GM18505 (cell line): ENCODE measurements around the gene SQSTM1.
"Not testable (repeated sequence)": the region's sequence is repeated elsewhere in the genome, so short reads cannot be mapped to it uniquely, and the experiment has no call there.

Experiments
- ATAC-seq: cut with Tn5 transposase; IDR thresholded peaks from one replicate; pipeline ENCODE4 v1.9.1; 2021; ENCODE audit not compliant: unreplicated experiment
- POLR2A ChIP-seq: IDR thresholded peaks from 4 replicates; pipeline ENCODE4 v1.6.1; 2011; ENCODE audit warnings: borderline replicate concordance; ENCODE audit not compliant: insufficient read depth, insufficient read length; ENCODE audit errors: extremely low read depth

SQSTM1 gene

DNA sequence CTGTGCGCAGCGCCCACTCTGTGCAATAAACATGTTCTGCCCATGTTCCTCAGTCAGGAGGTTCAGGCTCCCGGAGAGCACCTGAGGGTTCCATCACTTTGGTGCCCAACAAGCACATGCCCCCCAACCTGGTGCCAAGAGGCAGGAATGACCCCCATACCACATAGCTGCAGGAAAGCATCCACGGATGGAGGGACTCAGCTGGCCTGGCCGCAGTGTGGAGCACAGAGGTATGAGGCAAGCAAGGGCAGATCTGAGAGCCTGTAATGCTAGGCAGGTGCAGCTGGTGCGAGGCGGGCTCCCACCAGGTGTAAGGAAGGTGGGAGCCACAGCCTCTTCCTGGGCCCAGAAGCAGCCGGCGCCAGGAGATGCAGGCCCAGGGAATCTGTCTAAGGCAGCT is 42.2 kb downstream of the SQSTM1 start:
- TF ChIP-seq POLR2A = no peak
- no peak for ATAC-seq

DNA sequence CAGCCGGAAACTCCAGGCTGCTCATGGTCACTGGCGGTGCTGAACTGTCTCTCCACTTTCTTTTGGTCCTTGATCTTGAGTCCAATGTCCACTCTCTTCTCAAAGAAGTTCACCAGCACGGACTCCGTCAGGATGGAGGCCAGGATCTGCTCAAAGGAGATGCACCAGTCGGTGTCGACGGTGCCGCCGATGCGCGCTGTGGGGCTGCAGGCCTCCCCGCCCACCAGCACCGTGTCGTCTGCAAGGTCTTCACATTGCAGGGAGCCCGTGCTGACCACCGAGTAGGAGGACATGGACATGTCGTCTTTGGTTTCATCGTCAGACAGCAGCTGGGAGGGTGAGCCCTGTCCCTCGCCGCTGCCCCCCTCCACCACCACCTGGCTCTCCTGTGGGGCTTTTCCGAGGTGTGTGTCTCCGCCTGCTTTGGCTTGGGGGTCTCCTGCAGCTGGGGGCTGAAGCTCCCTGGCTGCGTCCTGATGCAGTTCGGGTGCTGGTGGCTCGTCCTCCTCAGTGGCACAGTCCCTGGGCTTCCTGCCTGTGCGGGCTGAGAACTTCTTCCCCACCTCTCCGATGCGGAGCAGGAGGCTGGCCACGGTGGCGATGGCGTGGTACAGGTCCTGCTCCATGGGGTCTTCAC is 42.9 kb downstream of the SQSTM1 start:
- ATAC-seq = no peak
- no peak for TF ChIP-seq POLR2A

DNA sequence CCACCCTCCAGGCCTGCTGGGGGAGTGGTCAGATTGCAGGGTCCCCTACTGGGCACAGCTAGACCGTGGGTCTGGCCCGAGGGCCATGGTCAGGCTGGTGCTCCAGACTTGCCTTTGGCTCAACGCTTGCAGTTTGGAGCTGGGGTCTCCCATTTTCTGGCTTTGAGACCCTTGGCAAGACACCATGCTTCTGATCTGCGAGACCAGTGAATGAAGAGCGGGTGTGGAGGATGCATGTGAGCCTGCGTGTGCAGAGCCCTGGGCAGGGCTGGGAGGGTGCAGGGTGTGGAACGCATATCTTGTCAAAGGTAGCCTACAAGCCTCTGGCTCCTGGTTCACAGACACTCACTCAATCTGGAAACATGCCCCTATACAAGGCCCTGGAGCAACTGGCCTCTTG is 44.0 kb downstream of the SQSTM1 start:
- no peak for TF ChIP-seq POLR2A
- no peak for ATAC-seq

DNA sequence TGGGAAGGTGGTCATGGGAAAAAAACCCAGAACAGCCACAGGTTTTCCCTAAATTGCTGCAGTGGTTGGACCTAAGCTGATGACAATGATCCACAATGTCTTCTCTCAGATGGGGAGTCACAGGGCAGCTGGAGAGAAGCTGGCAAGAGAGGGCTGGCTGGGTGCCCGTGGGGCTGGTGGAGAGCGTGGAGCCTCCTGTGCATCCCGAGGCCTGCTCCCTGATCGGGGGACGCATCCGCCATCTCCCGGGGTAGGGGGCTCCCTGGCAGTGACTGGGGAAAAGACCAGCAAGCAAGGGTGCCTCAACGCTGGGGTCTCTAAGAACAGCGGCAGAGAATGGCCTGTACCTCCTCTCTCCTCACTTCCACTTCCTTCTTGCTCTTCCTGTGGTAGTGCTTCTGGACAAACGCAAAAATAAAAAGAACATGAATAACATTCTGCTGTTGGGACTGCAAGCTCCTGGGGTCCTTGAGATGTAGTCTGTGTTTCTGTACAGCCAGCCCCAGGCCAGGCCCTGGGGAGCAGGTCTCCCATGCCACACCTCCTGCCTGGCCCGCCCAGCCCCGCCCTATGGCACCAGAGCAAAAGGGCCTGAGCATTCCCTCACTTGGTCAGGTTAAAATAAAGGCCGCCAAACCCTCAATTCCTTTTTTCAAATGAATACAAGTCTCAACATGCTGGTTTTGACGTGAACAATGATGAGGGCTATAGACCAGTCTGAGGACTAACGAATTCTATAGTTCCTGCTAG is 45.0 kb downstream of the SQSTM1 start:
- TF ChIP-seq POLR2A = no peak
- no peak for ATAC-seq

DNA sequence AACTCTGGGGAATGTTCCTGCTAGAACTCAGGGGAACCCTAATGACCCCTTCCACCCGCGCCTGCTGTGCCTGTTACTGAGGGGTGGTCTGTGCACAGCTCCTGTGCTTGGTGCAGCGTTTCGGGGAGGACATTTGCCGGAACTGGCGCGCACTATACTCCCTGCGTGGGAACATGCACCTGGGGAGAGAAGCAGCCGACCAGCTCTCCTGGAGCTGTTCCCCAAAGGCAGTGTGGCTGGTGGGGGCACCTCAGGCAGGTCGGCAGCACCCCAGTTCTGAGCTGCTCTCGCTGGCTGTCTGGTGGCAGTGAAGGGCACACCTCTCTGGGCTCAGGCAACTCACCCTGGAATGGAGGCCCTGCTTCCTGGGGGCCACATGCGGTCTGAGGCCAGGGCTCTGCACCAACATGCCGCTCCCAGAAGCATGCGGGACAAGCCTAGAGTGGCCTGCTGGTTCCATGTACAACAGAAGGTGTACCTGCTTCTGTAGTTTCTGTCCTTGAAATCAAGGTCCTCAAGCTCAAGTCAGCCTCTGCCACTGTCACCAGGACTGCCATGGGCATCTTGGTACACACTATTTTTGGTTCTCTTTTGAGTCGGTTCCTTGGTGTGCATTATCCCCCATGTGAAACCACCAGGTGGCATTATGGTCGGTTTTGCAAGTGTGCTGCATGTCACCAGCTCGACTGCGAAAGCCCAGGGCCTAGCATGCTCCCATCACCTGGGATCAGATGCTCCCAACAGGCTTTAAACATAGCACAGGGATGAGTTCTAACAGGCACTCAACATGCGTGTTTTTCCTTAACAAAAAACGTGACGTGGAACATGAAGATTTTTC is 45.8 kb downstream of the SQSTM1 start:
- TF ChIP-seq POLR2A = no peak
- no peak for ATAC-seq

DNA sequence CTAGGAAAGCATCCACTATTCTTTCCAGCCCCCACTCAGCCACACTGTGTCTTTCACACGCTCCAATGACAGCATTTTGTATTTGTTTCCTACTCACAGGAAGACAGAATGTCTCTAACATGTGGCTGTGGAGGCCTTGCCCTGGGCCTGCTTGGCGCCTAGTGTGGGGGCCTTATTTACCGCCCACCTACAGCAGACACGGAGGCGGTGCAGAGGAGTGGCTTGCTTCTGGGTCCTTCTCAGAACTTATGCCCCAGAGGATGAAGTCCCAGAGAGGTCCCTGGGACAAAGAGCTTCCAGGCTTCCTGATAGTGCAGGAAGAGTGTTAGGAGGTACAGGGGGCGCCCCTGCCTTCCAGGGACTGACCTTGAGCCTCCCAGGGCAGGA is 46.4 kb downstream of the SQSTM1 start:
- no peak for ATAC-seq
- no peak for TF ChIP-seq POLR2A

DNA sequence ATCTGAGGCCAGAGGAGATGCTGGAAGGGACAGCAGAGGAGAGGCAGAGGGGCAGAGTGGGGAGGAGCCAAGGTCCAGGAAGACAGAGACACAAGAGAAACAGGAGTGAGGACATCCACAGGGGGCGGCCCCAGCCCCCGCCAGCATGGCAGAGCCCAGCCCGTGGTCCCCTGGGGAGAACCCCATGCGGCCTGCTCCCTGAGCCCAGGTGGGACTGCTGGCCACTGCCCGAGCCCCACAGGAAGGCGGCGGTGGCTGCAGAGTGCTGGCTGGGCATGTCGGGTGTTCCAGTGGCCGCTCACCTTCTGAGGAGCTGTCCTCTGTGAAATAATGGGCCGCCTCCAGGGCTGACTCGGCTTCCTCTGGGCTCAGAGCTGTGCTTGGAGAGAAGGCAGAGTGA is 46.8 kb downstream of the SQSTM1 start:
- TF ChIP-seq POLR2A = no peak
- ATAC-seq = no peak

DNA sequence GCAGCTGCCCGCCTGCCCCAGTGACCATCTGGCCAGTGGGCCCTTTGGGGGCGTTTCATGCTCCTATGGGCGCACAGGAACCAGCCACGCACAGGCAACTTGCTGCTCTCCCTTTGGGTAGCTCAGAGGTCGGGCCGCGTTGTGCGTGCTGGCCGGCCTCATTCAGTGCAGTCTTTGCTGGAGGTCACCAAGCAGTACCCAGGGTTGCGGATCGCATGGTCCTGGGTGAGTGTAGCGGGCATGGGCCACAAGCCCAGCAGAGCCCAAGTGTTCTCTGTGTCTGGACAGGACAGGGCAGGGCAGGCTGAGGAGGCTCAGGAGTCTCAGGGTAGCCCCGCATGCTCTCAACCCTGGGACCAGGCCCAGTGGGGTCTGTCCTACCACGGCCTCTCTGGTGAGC is 47.8 kb downstream of the SQSTM1 start:
- ATAC-seq = no peak
- no peak for TF ChIP-seq POLR2A

DNA sequence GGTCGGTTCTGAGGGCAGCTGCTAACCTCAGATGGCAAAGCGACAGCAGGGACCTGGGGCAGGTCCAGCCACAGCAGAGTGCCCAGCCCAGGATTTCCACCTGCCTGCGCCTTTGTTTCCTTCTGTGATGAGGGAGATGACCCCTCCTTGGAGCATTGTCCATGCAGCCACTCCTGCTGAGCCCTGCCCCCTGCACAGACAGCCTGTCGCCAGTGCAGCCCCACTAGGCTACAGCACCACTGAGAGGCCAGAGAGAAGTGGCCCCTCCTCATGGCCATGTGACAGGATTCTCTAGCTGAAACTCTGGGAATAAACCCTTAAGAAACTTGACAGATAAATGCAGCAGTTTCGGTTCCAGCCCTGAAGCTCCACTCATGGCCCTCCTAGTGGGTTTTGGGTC is 48.4 kb downstream of the SQSTM1 start:
- no peak for TF ChIP-seq POLR2A
- ATAC-seq = no peak

DNA sequence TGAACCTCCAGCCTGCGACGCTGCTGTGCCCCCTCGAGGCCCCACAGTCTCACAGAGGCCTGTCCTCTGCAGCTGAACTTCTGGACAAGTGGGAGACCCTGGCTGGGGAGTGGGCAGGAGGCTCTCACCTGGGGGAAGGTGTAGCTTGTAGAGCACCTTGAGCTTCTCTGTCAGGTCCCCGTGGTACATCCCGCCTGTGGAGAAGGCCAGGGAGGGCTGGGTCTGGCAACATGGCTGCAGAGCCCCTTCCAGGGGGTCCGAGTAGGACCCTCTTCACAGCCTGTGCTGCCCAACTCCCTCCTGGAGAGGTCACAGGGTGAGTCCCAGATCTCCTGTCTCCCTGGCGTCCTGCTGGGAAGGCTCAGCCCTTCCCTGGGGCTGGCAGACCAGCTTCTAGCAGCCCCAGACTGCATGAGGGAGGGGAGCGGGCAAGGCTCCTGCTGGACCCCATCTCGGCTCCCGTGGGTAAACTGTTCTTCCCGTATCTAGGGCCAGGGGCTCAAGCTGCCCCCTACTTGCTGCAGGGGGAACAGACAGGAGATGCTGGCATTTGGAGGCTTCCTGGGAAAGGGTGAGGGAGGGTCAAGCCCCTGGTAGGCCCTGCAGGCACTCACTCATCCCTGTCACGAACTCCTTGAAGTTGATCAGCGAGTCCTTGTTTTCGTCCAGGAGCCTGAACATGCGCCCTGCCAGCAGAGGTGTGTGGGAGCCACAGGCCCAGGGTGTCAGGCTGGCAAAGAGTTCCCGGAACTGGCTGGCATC is 49.1 kb downstream of the SQSTM1 start:
- no peak for ATAC-seq
- TF ChIP-seq POLR2A = no peak

DNA sequence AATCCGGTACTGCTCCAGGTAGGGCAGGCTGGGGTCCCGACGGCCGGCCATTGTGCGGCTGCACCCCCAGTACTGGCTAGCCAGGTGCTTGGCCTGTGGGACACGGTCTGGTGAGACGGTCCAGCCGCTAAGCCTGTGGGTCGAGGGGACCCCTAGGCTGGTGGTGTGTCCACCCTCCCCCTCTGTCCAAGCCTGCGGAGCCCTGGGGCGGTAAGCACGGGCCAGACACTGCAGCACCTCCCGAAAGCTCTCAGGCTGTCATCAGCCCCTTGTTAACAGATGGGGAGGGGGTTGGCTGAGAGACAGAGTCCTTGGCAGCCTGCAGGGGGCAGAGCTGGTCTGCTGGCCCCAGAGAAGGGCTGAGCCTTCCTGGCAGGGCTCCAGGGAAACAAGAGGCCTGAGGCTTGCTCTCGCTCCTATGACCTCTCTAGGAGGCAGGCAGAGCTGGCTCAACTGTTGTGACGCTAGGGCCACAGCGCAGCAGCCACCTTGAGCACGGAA is 49.7 kb downstream of the SQSTM1 start:
- no peak for ATAC-seq
- no peak for TF ChIP-seq POLR2A

DNA sequence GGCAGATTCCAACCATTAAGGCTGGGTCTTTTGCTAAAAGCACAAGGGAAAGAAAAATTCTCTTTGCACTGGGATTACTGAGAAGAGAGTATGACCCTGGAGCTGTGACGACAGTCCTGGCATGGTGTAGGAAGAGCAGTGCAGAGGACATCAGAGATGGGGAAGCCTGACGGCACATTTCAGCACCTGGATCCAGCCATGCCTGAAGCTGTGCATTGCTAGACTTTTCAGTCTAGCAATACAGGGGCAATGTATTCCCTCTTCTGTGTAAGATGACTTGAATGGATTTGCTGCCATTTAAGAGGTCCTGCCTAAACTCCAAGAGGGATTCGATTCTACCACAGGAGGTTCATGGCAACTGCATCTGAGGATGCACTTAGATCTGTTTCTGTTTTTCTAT is 50.2 kb downstream of the SQSTM1 start:
- TF ChIP-seq POLR2A = no peak

DNA sequence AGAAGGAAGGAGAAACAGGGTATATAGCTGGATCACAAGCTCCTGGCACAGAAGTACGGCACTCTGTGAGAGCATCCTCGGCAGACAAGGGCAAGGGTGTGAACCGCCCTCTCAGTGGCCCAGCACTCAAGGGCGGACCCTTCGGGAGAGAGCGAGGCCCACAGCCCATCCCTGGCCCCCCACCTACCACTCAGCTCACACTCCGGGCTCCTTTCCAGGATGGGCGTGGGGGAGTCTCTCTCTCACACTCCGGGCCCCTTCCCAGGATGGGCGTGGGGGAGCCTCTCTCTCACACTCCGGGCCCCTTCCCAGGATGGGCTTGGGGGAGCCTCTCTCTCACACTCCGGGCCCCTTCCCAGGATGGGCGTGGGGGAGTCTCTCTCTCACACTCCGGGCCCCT is 50.8 kb downstream of the SQSTM1 start:
- ATAC-seq = not testable (repeated sequence)

More for the DNA sequence above, 50.2 kb downstream of the SQSTM1 start:
- no peak for ATAC-seq

DNA sequence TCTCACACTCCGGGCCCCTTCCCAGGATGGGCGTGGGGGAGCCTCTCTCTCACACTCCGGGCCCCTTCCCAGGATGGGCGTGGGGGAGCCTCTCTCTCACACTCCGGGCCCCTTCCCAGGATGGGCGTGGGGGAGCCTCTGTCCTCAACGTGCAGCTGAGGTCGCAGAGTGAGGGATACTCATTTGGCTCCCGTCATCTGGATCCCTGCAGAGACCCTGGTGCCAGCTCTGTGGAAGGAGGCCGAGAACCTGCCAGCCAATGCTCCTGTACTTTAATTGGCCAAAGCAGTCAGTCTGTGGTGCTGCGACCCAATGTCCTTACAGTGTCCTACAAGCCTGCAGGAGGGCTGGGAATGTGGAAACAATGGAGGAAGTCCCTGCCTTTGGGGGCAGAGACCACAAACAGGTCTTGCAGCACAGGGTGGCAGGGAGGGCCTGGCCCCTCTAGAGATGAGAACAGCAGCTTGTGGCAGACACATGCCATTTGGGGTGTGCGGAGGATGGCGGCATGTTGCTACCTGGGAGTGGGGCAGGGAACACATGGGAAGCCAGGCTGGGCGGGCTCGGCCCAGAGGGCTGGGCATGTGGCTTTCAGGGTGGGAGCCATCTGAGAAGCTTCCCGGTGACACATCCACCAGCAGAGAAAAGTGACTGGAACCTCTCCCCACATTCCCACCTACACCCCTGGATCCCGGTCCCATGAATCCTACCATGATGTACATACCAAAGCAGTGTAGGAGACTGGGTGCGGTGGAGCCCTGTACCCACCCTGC is 51.5 kb downstream of the SQSTM1 start:
- no peak for TF ChIP-seq POLR2A
- ATAC-seq = no peak
